GM21786 (cell line): Measurements from ENCODE around the gene AP5Z1.

ENCODE experiments used
- ATAC-seq: cut with Tn5 transposase; IDR thresholded peaks from one replicate; pipeline ENCODE4 v1.9.1; 2021; ENCODE audit not compliant: unreplicated experiment

Gene AP5Z1

GRCh38 chr7:4765776-4766490, 9.5 kb upstream of the AP5Z1 start:
- ATAC-seq = no peak

GRCh38 chr7:4766666-4767519, 8.5 kb upstream of the AP5Z1 start:
- no peak for ATAC-seq

GRCh38 chr7:4768597-4769569, 6.5 kb upstream of the AP5Z1 start:
- no peak for ATAC-seq

- no peak for ATAC-seq
These were observed 5.7 kb upstream of the AP5Z1 start for GRCh38 chr7:4769761-4770160.

- ATAC-seq = no peak
These were observed 4.5 kb upstream of the AP5Z1 start for GRCh38 chr7:4770886-4771285.

- no peak for ATAC-seq
These were observed 3.7 kb upstream of the AP5Z1 start for GRCh38 chr7:4771737-4772136.

GRCh38 chr7:4772306-4772705, 3.1 kb upstream of the AP5Z1 start:
- no peak for ATAC-seq

- ATAC-seq = no peak
These were observed 1.4 kb upstream of the AP5Z1 start for GRCh38 chr7:4774007-4774406.

- ATAC-seq = peak; percentile 26
These were observed 669 bp upstream of the AP5Z1 start for GRCh38 chr7:4774658-4775249.

- peak; percentile 25 for ATAC-seq
These were observed 613 bp downstream of the AP5Z1 start for GRCh38 chr7:4775848-4776623.

GRCh38 chr7:4779118-4779517, 3.7 kb downstream of the AP5Z1 start:
- no peak for ATAC-seq

- no peak for ATAC-seq
These were observed 6.1 kb downstream of the AP5Z1 start for GRCh38 chr7:4781366-4782069.

- no peak for ATAC-seq
These were observed 7.2 kb downstream of the AP5Z1 start for GRCh38 chr7:4782333-4783291.

- no peak for ATAC-seq
These were observed 7.8 kb downstream of the AP5Z1 start for GRCh38 chr7:4783292-4783652.

GRCh38 chr7:4783762-4784351, 8.4 kb downstream of the AP5Z1 start:
- ATAC-seq = no peak

GRCh38 chr7:4784799-4785198, 9.4 kb downstream of the AP5Z1 start:
- ATAC-seq = no peak

- no peak for ATAC-seq
These were observed 9.9 kb downstream of the AP5Z1 start for GRCh38 chr7:4785371-4785770.

- ATAC-seq = no peak
These were observed 10.6 kb downstream of the AP5Z1 start for GRCh38 chr7:4786015-4786414.
